ENCODE measurements around the gene CLDN2.

GRCh38 chrX:106939566-106939965, 19.4 kb downstream of the CLDN2 start:
- TF ChIP-seq ZFX (IDR thresholded peaks at IDR 0.05; ENCODE audit: borderline replicate concordance) (no peak), CTCF (IDR thresholded peaks at IDR 0.05) (no peak)

All from 22Rv1 (cell line).